Epithelial cell of esophagus (primary cell): ENCODE data around the gene UTS2B.

ENCODE experiments used
- DNase-seq: peaks from one replicate; pipeline ENCODE4 v3.0.0; 2010; ENCODE audit warnings: low read depth
- H3K4me3 ChIP-seq: 2 replicates; pipeline ENCODE4 v1.5.1; 2011; ENCODE audit warnings: mild to moderate bottlenecking, low read length, control low read depth
- TF ChIP-seq, protein P1 (sequence below): IDR thresholded peaks from 2 replicates; pipeline ENCODE4 v1.5.1; 2011; ENCODE audit warnings: low read depth, mild to moderate bottlenecking, low read length, control low read depth, inconsistent platforms; ENCODE audit not compliant: insufficient read depth; ENCODE audit errors: missing control alignments

UTS2B gene

GRCh38 chr3:191261304-191261638, 69.1 kb downstream of the UTS2B start:
- TF ChIP-seq, protein P1, sequence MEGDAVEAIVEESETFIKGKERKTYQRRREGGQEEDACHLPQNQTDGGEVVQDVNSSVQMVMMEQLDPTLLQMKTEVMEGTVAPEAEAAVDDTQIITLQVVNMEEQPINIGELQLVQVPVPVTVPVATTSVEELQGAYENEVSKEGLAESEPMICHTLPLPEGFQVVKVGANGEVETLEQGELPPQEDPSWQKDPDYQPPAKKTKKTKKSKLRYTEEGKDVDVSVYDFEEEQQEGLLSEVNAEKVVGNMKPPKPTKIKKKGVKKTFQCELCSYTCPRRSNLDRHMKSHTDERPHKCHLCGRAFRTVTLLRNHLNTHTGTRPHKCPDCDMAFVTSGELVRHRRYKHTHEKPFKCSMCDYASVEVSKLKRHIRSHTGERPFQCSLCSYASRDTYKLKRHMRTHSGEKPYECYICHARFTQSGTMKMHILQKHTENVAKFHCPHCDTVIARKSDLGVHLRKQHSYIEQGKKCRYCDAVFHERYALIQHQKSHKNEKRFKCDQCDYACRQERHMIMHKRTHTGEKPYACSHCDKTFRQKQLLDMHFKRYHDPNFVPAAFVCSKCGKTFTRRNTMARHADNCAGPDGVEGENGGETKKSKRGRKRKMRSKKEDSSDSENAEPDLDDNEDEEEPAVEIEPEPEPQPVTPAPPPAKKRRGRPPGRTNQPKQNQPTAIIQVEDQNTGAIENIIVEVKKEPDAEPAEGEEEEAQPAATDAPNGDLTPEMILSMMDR, result no peak
- no peak overlapping the region for H3K4me3 ChIP-seq
- no peak for DNase-seq

- no peak overlapping the region for H3K4me3 ChIP-seq
- TF ChIP-seq, protein P1, result no peak
- DNase-seq, result no peak
These were observed 69.7 kb downstream of the UTS2B start for GRCh38 chr3:191260431-191261303.

- DNase-seq, result no peak
- TF ChIP-seq, protein P1, result no peak
- H3K4me3 ChIP-seq, result no peak overlapping the region
These were observed 70.8 kb downstream of the UTS2B start for GRCh38 chr3:191259486-191259885.

- no peak for DNase-seq
- TF ChIP-seq, protein P1, result no peak
- H3K4me3 ChIP-seq, result no peak overlapping the region
These were observed 73.0 kb downstream of the UTS2B start for GRCh38 chr3:191257286-191257685.

DNA sequence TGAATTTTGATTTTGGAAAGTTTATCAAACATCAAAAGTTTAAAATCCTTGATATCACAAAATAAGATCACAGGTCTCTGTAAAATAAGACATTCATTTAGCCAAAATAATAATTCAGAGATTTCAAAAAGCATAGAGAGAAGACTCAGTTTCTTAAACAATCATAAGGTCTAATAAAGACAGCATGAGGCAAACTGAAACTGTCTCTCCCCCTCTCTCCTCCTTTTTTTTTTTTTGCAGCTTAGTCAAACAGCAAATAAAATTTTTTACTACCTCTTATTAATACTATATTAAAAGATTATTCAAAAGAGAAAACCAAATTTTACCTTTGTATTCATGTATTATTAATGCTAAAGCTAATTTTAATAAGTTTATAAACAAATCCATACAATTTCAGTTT, 73.9 kb downstream of the UTS2B start:
- TF ChIP-seq, protein P1, result no peak
- no peak overlapping the region for H3K4me3 ChIP-seq
- DNase-seq, result no peak

GRCh38 chr3:191255156-191255555, 75.2 kb downstream of the UTS2B start:
- H3K4me3 ChIP-seq, result no peak overlapping the region
- no peak for DNase-seq
- TF ChIP-seq, protein P1, result no peak

GRCh38 chr3:191254098-191254873, 76.0 kb downstream of the UTS2B start:
- H3K4me3 ChIP-seq, result no peak overlapping the region
- TF ChIP-seq, protein P1, result no peak
- no peak for DNase-seq
